GM15510 (cell line): Measurements from ENCODE around the gene OTP.

ENCODE experiments used
- POLR2A ChIP-seq: IDR thresholded peaks from 3 replicates; pipeline ENCODE4 v1.6.1; 2011; ENCODE audit warnings: borderline replicate concordance; ENCODE audit not compliant: insufficient read length; ENCODE audit errors: extremely low read depth

The OTP gene

GRCh38 chr5:77633709-77634108 is 4.8 kb downstream of the OTP start:
- no peak for TF ChIP-seq POLR2A

- TF ChIP-seq POLR2A: no peak
Observed at GRCh38 chr5:77633207-77633675, 5.3 kb downstream of the OTP start.

GRCh38 chr5:77632526-77633206 is 5.8 kb downstream of the OTP start:
- TF ChIP-seq POLR2A: no peak

GRCh38 chr5:77630114-77630680 is 8.3 kb downstream of the OTP start:
- peak; percentile 59 for TF ChIP-seq POLR2A

GRCh38 chr5:77629509-77630113 is 8.9 kb downstream of the OTP start:
- no peak for TF ChIP-seq POLR2A

- TF ChIP-seq POLR2A: no peak
Observed at GRCh38 chr5:77628840-77629508, 9.5 kb downstream of the OTP start.

GRCh38 chr5:77627869-77628674 is 10.4 kb downstream of the OTP start:
- TF ChIP-seq POLR2A: no peak

GRCh38 chr5:77623203-77623740 is 15.2 kb downstream of the OTP start:
- no peak for TF ChIP-seq POLR2A

GRCh38 chr5:77621440-77621839 is 17.1 kb downstream of the OTP start:
- TF ChIP-seq POLR2A: no peak

- no peak for TF ChIP-seq POLR2A
Observed at GRCh38 chr5:77620405-77620804, 18.1 kb downstream of the OTP start.

- no peak for TF ChIP-seq POLR2A
Observed at GRCh38 chr5:77616920-77617319, 21.6 kb downstream of the OTP start.

GRCh38 chr5:77607324-77607723 is 31.2 kb downstream of the OTP start:
- TF ChIP-seq POLR2A: no peak

- no peak for TF ChIP-seq POLR2A
Observed at GRCh38 chr5:77606279-77606678, 32.2 kb downstream of the OTP start.

GRCh38 chr5:77599679-77600078 is 38.8 kb downstream of the OTP start:
- TF ChIP-seq POLR2A: no peak

- no peak for TF ChIP-seq POLR2A
Observed at GRCh38 chr5:77590347-77590746, 48.2 kb downstream of the OTP start.

- TF ChIP-seq POLR2A: no peak
Observed at GRCh38 chr5:77588175-77588574, 50.3 kb downstream of the OTP start.
